ENCODE results near the gene URI1.

- TF ChIP-seq CTCF (IDR thresholded peaks at IDR 0.05; ENCODE audit: low read length) (no peak), EZH2 (IDR thresholded peaks at IDR 0.05; ENCODE audit: borderline replicate concordance, low read length) (no peak)
These were observed 86.9 kb downstream of the URI1 start for GRCh38 chr19:30028992-30029343.
